Heart right ventricle (tissue), 16 donors: ENCODE data around the gene GALNT16. TPM values are rescaled to one million over a fixed set of nuclear protein-coding genes. Genes with fewer than 3 reads are reported as not detected.

ENCODE experiments used
- ATAC-seq, 8 donors: fragments of 200-7000 bp; cut with Tn5 transposase; one replicate each; pipeline ENCODE4 v1.9.1; 2020; ENCODE audit warnings: mild to moderate bottlenecking in 8 of 8, moderate library complexity in 8 of 8, moderate number of reproducible peaks in 1 of 8
- DNase-seq, 2 donors: peaks; one replicate each; pipeline ENCODE4 v3.0.0-alpha.2; 2020
- H3K27ac ChIP-seq, 10 donors: fragments of 200-600 bp; sonication (generic) in 2 of 10; one replicate each; pipeline versions ENCODE4 v1.5.0 to v1.8.0; 2020 to 2022; ENCODE audit warnings: mild to moderate bottlenecking in 3 of 10
- H3K27me3 ChIP-seq, 7 donors: fragments of 200-600 bp; one replicate each; pipeline ENCODE4 v1.8.0; 2021 to 2022; ENCODE audit warnings: mild to moderate bottlenecking in 2 of 7
- H3K36me3 ChIP-seq, 9 donors: fragments of 200-600 bp; sonication (generic) in 1 of 9; one replicate each; pipeline versions ENCODE4 v1.5.0 to v1.8.0; 2020 to 2022; ENCODE audit warnings: mild to moderate bottlenecking in 2 of 9
- H3K4me1 ChIP-seq, 9 donors: fragments of 200-600 bp; sonication (generic) in 1 of 9; one replicate each; pipeline versions ENCODE4 v1.5.0 to v1.8.0; 2020 to 2022; ENCODE audit warnings: mild to moderate bottlenecking in 4 of 9
- H3K4me3 ChIP-seq, 10 donors: fragments of 200-600 bp; sonication (generic) in 2 of 10; one replicate each; pipeline versions ENCODE4 v1.5.0 to v1.8.0; 2020 to 2022; ENCODE audit warnings: mild to moderate bottlenecking in 7 of 10, moderate library complexity in 2 of 10
- H3K9me3 ChIP-seq, 11 donors: fragments of 200-600 bp in 10 of 11; sonication (generic) in 2 of 11; one replicate each; pipeline versions ENCODE4 v1.5.0 to v1.8.0; 2013 to 2022; ENCODE audit warnings: mild to moderate bottlenecking in 2 of 11, control low read depth in 1 of 11, moderate library complexity in 1 of 11
- CTCF ChIP-seq, 9 donors: fragments of 200-600 bp; sonication (generic) in 2 of 9; IDR thresholded peaks; one replicate each; pipeline versions ENCODE4 v1.5.0 to v1.8.0; 2021 to 2022; ENCODE audit warnings: antibody characterized with exemption in 9 of 9, mild to moderate bottlenecking in 5 of 9, moderate library complexity in 1 of 9
- WGBS, 2 donors: extraction: QIAGEN DNeasy Blood & Tissue Kit; methylation state at CpG; one replicate each; pipeline ENCODE4 v1.1.7; 2013; ENCODE audit warnings: inconsistent platforms in 1 of 2; 5-methylcytosine and 5-hydroxymethylcytosine counted together
- intact Hi-C, 10 donors: fragments of 100-400 bp; cut with DNase I; formaldehyde crosslinking; loops; one replicate each; pipeline versions ENCODE4 v1.11.1 to v1.14.2; 2022
- polyA plus RNA-seq, 2 donors: library from polyadenylated mRNA; stranded (reverse); fragments of 200-250 nt; gene quantifications; one replicate each; pipeline ENCODE4 v1.2.3, GENCODE V29; 2013
- total RNA-seq, 10 donors: library from RNA; stranded (reverse); fragmentation: NEBNext Ultra II Directional in 3 of 10; extraction: Animal tissue kit (Norgen Biotek cat#: 25700) in 3 of 10; gene quantifications; one replicate each; pipeline versions ENCODE4 v1.2.1 to v1.2.4, GENCODE V29; 2021 to 2023
- donor health status: Arrhythmogenic right ventricular cardiomyopathy.
- donor health status: ischemic (EF 13 %, LVEDD 7.1; RV severe dilation, severe dysfunction).
- donor health status: healthy with polysubstance abuse.
- donor health status: DM: no; HTN: yes; CAD: no.
- donor health status: DM: no; HTN: no; CAD: no.
- donor health status: ischemic (EF 25% LVEDD 6.9; RV normal size, moderate dysfunction).
- donor health status: ischemic (EF 25% LVEDD 5.7; RV mildly dilated, moderate dysfunction).
- donor health status: healthy.
- donor health status: DM: yes; HTN: yes; CAD: no.
- donor health status: Ischemic cardiomyopathy.
- donor health status: ischemic (EF 35%, LVEDD 5.7; RV mildly dilated, moderate dysfunction).
- donor health status: nonischemic (EF 11% LVEDD 7.7; RV severe dilation, severe dysfunction).
- donor health status: DM: yes; HTN: yes; CAD: no.
- donor health status: PGD.
- donor health status: ischemic (EF 29% LVEDD 5.4; RV normal size, mild dysfunction).
- donor health status: nonischemic (EF 23%, LVEDD 6.1; RV moderate dilation, normal function).

The GALNT16 gene
- total and polyA plus RNA-seq, 12 donors, result 9.6 to 106 (median 68.3) TPM

DNA sequence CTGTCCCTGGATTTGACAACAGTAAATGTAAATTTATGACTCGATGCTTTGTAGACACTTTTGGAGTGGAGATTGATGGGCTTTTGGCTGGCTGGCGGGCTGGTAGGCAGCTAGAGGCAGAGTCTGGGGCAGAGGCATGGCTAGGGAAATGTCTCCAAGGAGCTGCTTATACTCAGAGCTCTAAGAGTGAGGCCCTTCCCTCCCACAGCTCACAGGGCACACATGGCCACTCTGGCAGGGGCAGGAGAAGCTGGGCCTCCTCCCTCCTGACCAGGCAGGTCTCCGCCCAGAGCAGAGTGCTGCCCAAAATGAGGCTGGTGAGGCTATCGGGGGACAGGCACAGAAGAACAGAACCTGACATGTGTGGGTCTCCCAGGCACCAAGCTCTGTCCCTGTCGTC lies 67.5 kb downstream of the GALNT16 start:
- Histone ChIP-seq H3K27ac (no peak overlapping the region), H3K27me3 (no peaks in the 10 kb centered on the region)

DNA sequence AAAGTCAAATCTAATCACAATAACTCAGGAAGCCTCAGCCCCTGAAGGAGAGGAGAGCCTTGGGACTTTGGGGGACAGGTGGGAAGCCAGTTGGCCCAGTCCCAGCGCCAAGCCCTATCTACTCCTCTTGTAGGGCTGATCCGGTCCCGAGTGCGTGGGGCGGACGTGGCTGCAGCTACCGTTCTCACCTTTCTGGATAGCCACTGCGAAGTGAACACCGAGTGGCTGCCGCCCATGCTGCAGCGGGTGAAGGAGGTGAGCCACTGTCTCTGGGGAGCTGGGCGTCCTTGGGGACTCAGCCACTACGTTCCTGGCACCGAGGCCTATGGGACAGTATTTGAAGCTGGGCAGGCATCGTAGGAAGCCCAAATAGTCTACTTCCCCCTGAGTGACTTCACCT lies 68.4 kb downstream of the GALNT16 start:
- Histone ChIP-seq H3K4me3 (no peak overlapping the region), H3K9me3 (no peaks in the 10 kb centered on the region), H3K27ac (no peak overlapping the region), H3K36me3 (peaks cover 0 to 61% (median 0%) of the 10 kb centered on the region in 9 donors), H3K4me1 (no peaks in the 10 kb centered on the region), H3K27me3 (no peaks in the 10 kb centered on the region)
- TF ChIP-seq CTCF (IDR thresholded peaks at IDR 0.05), result no peak
- 86 to 93% methylated on average over 15 of the region's 15 CpGs for WGBS, 2 donors
- intact Hi-C loops, result no loop called here
- DNase-seq (no peak), ATAC-seq (no peak)

More for the DNA sequence above, 67.5 kb downstream of the GALNT16 start:
- TF ChIP-seq CTCF (IDR thresholded peaks at IDR 0.05), result no peak
- Histone ChIP-seq H3K9me3 (no peaks in the 10 kb centered on the region), H3K4me1 (no peaks in the 10 kb centered on the region), H3K4me3 (no peak overlapping the region), H3K36me3 (peaks cover 0 to 53% (median 0%) of the 10 kb centered on the region in 9 donors)
- intact Hi-C loops, result no loop called here
- ATAC-seq (no peak), DNase-seq (no peak)
- 80 to 83% methylated on average over 5 of the region's 5 CpGs for WGBS, 2 donors

- H3K27ac ChIP-seq, result no peak overlapping the region
- H3K9me3 ChIP-seq, result no peaks in the 10 kb centered on the region
- WGBS, 2 donors, result 91 to 92% methylated on average over 6 of the region's 6 CpGs
- peaks cover 0 to 65% (median 0%) of the 10 kb centered on the region in 9 donors for H3K36me3 ChIP-seq
- intact Hi-C loops, result no loop called here
- TF ChIP-seq CTCF (IDR thresholded peaks at IDR 0.05), result no peak
- no peak for ATAC-seq
- no peak overlapping the region for H3K4me3 ChIP-seq
- no peaks in the 10 kb centered on the region for H3K27me3 ChIP-seq
- DNase-seq, result no peak
- H3K4me1 ChIP-seq, result no peaks in the 10 kb centered on the region
Observed at GRCh38 chr14:69328765-69329164, 68.8 kb downstream of the GALNT16 start.

DNA sequence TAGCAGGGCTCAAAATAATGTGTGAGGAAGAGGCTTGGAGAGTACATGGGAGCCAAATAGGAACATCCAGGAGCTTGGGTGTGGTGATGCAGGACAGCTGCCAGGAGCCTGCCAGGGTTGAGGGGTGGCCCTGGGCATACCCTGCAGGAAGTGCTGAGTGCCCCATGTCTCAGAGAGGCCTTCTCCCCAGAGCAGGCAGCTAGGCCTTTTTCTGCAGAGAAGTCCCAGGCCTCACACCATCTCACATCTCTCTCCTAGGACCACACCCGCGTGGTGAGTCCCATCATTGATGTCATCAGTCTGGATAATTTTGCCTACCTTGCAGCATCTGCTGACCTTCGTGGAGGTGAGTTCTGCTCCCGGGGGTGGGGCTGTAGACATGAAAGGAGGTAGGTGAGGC lies 71.2 kb downstream of the GALNT16 start:
- intact Hi-C loops, result no loop called here
- Histone ChIP-seq H3K36me3 (peaks cover 0 to 63% (median 0%) of the 10 kb centered on the region in 9 donors), H3K4me3 (no peak overlapping the region), H3K27ac (no peak overlapping the region), H3K9me3 (no peaks in the 10 kb centered on the region), H3K27me3 (no peaks in the 10 kb centered on the region), H3K4me1 (peaks cover 0 to 3% (median 0%) of the 10 kb centered on the region in 9 donors)
- no peak for TF ChIP-seq CTCF (IDR thresholded peaks at IDR 0.05)
- WGBS, 2 donors, result 80 to 91% methylated on average over 4 of the region's 4 CpGs
- ATAC-seq, result no peak
- DNase-seq, result no peak
